HepG2 (cell line): ENCODE results near the gene MAST1. TPM values are rescaled to one million over a fixed set of nuclear protein-coding genes. Genes with fewer than 3 reads are reported as not detected.
A peak's percentile ranks its signal among the peaks of the same experiment; 100 is the strongest.

ENCODE experiments used
- CEBPB ChIP-seq: IDR thresholded peaks from 2 replicates; pipeline ENCODE4 v1.6.1; 2011; ENCODE audit warnings: low read depth, low read length, improper control_type of control experiment, borderline replicate concordance
- HMG20A ChIP-seq: IDR thresholded peaks from 2 replicates; pipeline ENCODE4 v1.6.1; 2016; ENCODE audit warnings: borderline replicate concordance
- HNF1B ChIP-seq: sonication (generic); formaldehyde crosslinking; IDR thresholded peaks from 2 replicates; pipeline ENCODE4 v1.5.1; 2020; ENCODE audit warnings: mild to moderate bottlenecking, moderate library complexity, missing genetic modification reagents
- NR2F1 ChIP-seq, 2 experiments: fragments of 450-650 bp in 1 of 2; formaldehyde crosslinking in 1 of 2; IDR thresholded peaks; 2 replicates each; pipeline versions ENCODE4 v1.5.0 to v1.6.1; 2016 to 2020; ENCODE audit warnings: mild to moderate bottlenecking in 1 of 2, missing compliant biosample characterization in 1 of 2, missing genetic modification reagents in 1 of 2, moderate library complexity in 1 of 2
- PRDM15 ChIP-seq: sonication (generic); formaldehyde crosslinking; IDR thresholded peaks from 2 replicates; pipeline ENCODE4 v1.4.0; 2020; ENCODE audit warnings: missing genetic modification reagents
- SSRP1 ChIP-seq: IDR thresholded peaks from 2 replicates; pipeline ENCODE4 v1.6.1; 2016; ENCODE audit warnings: control low read depth
- THYN1 ChIP-seq: sonication (generic); formaldehyde crosslinking; IDR thresholded peaks from 2 replicates; pipeline ENCODE4 v1.8.1; 2023; ENCODE audit warnings: low read depth, mild to moderate bottlenecking, moderate library complexity, missing genetic modification reagents, borderline replicate concordance
- TRIM24 ChIP-seq: sonication (generic); formaldehyde crosslinking; IDR thresholded peaks from 2 replicates; pipeline ENCODE4 v1.8.0; 2022; ENCODE audit warnings: mild to moderate bottlenecking, missing genetic modification reagents
- ZBTB39 ChIP-seq: sonication (generic); formaldehyde crosslinking; IDR thresholded peaks from 2 replicates; pipeline ENCODE4 v1.5.0; 2020; ENCODE audit warnings: missing genetic modification reagents
- ZNF503 ChIP-seq: sonication (generic); formaldehyde crosslinking; IDR thresholded peaks from 2 replicates; pipeline ENCODE4 v1.4.0; 2020; ENCODE audit warnings: missing genetic modification reagents
- ZNF597 ChIP-seq: sonication (generic); formaldehyde crosslinking; IDR thresholded peaks from 2 replicates; pipeline ENCODE4 v1.5.0; 2020; ENCODE audit warnings: missing genetic modification reagents
- ZNF616 ChIP-seq: sonication (generic); formaldehyde crosslinking; IDR thresholded peaks from 2 replicates; pipeline ENCODE4 v1.5.0; 2020; ENCODE audit warnings: low read depth, mild to moderate bottlenecking, missing genetic modification reagents
- ZNF784 ChIP-seq: sonication (generic); formaldehyde crosslinking; IDR thresholded peaks from 2 replicates; pipeline ENCODE4 v1.5.1; 2020; ENCODE audit warnings: missing genetic modification reagents, mild to moderate bottlenecking, borderline replicate concordance
- polyA plus RNA-seq, 8 experiments: library from polyadenylated mRNA; depleted of rRNA in 3 of 8; stranded (reverse) in 7 of 8; unstranded in 1 of 8; fragments of >200 nt; fragmentation: Illumina TruSeq in 4 of 8; extraction: Trizol in 4 of 8; gene quantifications; 2 replicates each; pipeline versions ENCODE4 v1.2.1 to v1.2.3, GENCODE V29; 2011 to 2016; ENCODE audit warnings: low read depth in 4 of 8, missing spikeins in 1 of 8, mixed read lengths in 1 of 8; ENCODE audit not compliant: insufficient read depth in 1 of 8
- total RNA-seq, 5 experiments: library from RNA; depleted of rRNA; stranded (reverse); fragments of >200 nt; fragmentation: Illumina TruSeq; extraction: Trizol; gene quantifications; 2 replicates each; pipeline ENCODE4 v1.2.3, GENCODE V29; 2016; ENCODE audit warnings: low read depth in 1 of 5

Gene MAST1
- total and polyA plus RNA-seq, 2 of the 13 experiments (the other 11 are each of a cell fraction or from before 2014, with no cell fraction given) = 0.73 to 4.7 TPM

GRCh38 chr19:12801466-12802266 is 36.6 kb upstream of the MAST1 start, which contains the start of the genes PRDX2 and THSD8 (continued):
- TF ChIP-seq ZNF503 (CRISPR knock-in tag) = peak; percentile 67; the same call in 1 of the 2 replicates
- peak; percentile 91; the same call in 1 of the 2 replicates for TF ChIP-seq ZNF784 (CRISPR knock-in tag)
- TF ChIP-seq ZBTB39 (CRISPR knock-in tag) = peak; percentile 95
- TF ChIP-seq SSRP1 (CRISPR knock-in tag) = no peak
- no peak for TF ChIP-seq CEBPB
- no peak for TF ChIP-seq TRIM24 (CRISPR knock-in tag)
- TF ChIP-seq HNF1B (CRISPR knock-in tag) = peak; percentile 89
- TF ChIP-seq ZNF616 (CRISPR knock-in tag) = peak; percentile 57
- TF ChIP-seq ZNF597 (CRISPR knock-in tag) = peak; percentile 85; the same call in 1 of the 2 replicates
- TF ChIP-seq HMG20A (CRISPR knock-in tag) = no peak
- TF ChIP-seq THYN1 (CRISPR knock-in tag) = no peak
- TF ChIP-seq NR2F1 (CRISPR knock-in tag; IDR thresholded peaks at IDR 0.05) = peak in 1 of 2 experiments; percentile 57; a peak in 1 of 4 replicates
- TF ChIP-seq PRDM15 (CRISPR knock-in tag) = no peak
